HT-29 (cell line): ENCODE data around the gene SIGLEC1. TPM values are rescaled to one million over a fixed set of nuclear protein-coding genes. Genes with fewer than 3 reads are reported as not detected.
A peak's percentile ranks its signal among the peaks of the same experiment; 100 is the strongest.

Experiments
- DNase-seq: peaks from one replicate; pipeline ENCODE4 v3.0.0-alpha.2; 2015; ENCODE audit warnings: low spot score
- total RNA-seq: library from RNA; depleted of rRNA; stranded (reverse); fragments of >200 nt; shearing (Covaris generic); gene quantifications from 2 replicates; pipeline ENCODE4 v1.2.3, GENCODE V29; 2014

Gene SIGLEC1
- total RNA-seq, 1 experiment from 2014 or later = not detected

DNA sequence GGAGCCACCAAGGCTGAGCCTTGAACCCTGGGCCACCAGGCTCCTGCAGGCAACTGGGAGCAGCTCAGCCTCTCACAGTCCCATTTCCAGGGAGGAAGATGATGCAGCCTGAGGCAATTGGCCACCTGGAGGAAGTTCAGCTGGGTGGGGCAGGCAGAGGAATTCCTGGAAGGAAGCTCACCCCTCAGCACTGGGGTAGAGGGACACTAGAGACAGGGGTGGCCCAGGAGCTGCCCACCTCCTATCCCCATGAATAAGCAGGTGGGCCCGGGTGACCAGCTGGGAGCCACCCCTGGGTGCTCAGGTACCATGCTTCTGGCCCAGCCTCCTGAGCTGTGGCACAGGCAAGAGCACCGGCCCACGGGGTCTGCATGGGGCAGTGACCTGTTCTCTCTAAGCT is 16.5 kb upstream of the SIGLEC1 start:
- no peak for DNase-seq

DNA sequence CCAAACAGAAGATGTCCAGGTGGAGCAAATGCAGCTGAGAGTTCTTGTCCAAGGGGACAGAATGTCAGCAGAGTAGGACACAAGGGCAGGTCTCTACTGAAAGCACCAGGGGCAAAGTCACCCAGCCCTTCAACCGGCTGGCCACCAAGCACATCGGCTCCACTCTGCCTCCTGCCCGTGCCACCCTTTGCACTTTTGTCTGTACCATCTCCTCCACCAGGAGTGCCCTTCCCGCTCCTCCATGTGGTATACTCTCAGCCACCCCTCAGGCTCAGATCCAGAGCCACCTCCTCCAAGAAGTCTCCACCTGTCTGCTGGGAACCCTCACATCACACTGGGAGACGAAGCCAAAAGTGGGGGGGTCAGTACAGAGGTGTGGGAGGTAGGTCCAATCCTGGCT is 16.0 kb upstream of the SIGLEC1 start:
- no peak for DNase-seq

DNA sequence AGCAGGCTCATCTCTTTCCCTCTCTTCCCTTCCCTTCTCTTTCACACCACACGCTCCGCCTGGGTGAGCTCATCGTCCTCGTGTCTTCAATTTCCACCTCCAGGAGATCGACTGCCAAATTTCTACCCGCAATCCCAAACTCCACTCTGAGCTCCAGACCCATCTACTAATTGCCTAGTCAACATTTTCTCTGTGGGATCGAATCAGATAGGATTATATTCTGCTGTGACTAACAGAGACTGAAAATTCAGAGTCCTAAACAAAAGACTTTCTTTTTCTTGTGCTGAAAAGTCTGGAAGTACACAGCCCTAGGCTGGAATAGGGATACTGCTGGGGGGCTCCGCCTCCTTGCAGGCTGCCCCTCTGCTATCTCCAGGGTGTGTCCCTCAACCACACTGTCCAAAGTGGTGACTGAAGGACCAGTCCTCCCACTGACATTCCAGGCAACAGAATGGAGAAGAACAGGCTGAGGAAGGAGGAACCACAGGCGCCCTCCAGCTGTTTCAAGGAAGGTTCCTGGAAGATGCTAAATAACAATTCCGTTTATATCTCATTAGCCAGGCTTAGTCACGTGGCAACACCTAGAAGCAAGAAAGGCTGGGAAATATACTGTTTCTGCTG is 15.1 kb upstream of the SIGLEC1 start:
- DNase-seq = no peak

DNA sequence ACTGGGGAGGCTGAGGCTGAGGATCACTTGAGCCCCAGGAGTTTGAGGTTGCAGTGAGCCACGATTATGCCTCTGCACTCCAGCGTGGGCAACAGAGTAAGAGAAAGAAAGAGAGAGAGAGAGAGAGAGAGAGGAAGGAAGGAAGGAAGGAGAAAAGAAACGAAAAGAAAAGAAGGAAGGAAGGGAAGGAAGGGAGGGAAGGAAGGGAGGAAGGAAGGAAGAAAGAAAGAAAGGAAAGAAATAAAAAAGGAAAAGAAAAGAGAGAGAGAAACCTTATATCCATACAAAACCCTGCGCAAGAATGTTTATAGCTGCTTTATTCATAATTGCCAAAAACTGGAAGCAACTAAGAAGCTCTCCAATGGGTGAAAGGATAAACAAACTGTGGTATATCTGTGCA is 12.0 kb upstream of the SIGLEC1 start:
- DNase-seq = no peak

DNA sequence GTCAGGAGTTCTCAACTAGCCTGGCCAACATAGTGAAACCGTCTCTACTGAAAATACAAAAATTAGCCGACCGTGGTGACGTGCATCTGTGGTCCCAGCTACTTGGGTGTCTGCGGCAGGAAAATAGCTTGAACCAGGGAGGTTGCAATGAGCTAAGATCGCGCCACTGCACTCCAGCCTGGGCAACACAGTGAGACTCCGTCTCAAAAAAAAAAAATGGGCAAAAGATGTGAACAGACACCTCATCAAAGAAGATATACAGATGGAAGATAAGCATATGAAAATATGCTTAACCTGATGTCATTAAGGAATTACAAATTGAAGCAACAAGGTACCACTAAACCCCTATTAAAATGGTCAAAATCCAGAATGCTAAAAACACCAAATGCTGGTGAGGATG is 10.9 kb upstream of the SIGLEC1 start:
- no peak for DNase-seq

DNA sequence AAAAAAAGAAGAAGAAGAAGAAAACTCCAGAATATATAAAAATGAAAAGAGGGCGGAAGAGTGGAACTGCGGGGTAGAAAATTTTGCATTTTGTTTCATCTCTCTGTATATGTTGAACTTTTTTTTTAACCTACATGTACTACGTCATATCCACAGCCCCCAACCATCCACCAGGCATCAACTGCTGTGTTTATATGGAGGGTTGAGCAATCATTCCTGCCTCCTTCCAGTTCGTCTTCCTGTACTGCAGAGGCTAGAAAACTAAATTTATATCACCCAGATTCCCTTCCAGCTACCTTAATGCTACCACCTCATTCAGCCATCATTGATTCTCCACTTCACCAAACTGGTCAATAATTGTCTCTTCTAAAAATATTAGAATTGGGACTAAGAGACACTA is 9.5 kb upstream of the SIGLEC1 start:
- no peak for DNase-seq

DNA sequence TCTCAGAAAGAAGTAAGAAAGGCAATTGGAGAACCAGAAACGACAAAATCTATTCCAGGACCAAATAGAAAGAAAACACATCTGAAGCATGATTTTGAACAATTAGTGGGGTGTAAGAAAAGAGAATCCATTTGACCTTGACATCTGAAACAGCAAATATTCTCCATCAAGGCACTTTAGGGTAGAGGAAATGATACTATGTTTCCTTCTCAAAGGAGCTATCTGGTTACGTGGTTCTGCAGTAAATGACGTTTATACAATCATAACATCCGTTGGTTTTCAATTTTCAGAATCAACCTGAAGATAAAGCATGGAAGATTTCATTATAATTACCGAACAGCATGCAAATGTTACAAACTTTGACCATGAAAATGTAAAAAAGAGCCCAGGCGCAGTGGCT is 8.2 kb upstream of the SIGLEC1 start:
- DNase-seq = no peak

DNA sequence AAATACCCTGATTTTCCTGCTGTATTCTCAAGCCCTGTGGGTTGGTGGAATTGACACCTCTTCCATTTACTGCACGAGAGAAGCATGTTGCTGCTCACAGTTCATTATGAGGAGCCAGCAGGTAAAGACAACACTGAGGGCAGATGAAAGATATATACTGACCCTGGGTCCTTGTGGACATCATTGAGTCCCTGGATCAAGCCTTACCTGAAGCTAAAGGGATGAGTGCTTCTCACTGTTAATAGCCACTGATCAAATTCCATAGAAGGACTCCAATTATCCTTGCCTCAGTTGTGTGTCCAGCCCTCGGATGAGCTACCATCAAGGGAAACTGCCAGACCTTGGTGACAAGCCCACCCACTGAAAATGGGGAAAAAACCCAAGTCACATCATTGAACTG is 7.7 kb upstream of the SIGLEC1 start:
- no peak for DNase-seq

DNA sequence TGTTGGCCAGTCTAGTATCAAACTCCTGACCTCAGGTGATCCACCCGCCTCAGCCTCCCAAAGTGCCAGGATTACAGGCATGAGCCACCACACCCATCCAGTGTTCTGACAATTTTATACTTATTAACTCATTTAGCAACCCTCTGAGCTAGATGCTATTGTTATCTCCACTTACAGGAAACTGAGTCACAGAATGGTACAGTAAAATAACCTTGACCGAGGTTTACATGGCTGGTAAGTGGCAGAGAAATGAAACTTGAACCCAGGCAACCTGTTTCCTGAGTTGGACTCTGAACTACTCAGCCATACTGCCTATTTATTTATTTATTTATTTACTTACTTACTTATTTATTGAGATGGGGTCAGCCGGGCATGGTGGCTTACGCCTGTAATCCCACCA is 6.6 kb upstream of the SIGLEC1 start:
- no peak for DNase-seq

DNA sequence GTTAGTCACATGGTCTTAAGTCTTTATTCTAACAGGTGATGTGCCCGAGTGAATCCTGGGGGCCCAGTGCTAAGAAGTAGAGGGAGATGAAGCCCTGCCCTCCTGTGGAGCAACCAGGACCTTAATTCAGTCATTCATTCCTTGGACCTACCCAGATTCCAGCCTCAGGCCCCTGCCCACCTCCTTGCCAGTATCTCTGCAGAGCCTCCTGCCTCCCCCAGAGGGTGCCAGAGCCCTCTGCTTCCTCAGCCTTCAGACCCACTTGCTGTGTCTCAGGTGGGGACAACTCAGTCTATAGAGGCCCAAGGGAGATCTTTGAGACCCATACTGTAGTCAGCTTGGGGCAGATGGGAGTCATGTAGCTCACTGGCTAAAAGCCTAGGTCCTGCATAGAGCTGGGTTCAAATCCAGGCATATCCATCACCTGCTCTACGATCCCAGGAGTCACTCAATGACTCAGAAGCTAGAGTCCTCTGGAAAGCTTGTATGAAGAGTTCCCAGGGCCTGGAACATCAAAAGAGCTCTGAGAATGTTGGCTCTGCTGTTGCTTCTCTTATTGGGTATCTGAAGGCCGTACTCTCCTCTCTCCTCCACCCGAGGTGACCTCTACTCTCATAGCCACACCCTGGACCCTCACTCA is 3.9 kb upstream of the SIGLEC1 start:
- DNase-seq = peak; percentile 67

DNA sequence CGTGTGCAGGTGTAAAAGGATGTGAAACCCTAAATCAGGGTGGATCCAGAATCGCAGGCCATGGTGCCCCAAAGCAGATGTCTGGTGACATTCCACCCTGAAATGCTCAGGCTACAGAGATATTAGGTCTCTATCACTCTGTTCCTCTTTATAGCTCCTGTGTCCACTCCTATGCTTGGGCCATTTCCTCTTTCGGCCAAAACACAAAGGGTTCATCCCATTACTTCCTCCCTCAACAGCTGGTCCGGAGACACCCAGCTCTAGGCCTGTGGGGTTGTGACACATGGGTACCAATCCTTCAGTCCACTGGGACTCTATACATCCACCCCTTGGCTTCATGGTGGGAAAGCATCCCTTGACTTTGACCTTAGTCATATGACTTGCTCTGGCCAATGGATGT is 1.7 kb upstream of the SIGLEC1 start:
- DNase-seq = no peak

DNA sequence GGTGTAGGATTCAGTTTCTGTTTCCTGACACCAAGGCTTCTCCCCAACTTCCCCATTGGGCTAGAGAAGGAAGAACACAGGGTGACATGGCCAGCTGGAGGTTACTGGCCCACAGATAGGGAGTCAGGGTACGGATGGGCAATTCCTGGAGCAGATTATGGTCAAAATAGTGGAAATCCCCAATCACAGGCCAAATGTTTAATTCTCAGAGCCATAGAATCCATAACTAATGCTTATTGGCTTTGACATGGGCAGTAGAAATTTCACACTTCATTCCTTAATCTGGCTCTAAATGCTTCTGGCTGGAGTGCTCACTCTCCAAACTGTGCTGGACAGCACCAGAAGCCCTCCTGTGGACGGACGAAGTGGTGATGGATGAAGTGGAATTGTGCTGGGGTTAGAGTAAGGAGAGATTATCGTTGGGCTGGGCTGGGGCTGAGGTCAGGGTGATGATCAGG is 887 bp downstream of the SIGLEC1 start:
- DNase-seq = no peak

DNA sequence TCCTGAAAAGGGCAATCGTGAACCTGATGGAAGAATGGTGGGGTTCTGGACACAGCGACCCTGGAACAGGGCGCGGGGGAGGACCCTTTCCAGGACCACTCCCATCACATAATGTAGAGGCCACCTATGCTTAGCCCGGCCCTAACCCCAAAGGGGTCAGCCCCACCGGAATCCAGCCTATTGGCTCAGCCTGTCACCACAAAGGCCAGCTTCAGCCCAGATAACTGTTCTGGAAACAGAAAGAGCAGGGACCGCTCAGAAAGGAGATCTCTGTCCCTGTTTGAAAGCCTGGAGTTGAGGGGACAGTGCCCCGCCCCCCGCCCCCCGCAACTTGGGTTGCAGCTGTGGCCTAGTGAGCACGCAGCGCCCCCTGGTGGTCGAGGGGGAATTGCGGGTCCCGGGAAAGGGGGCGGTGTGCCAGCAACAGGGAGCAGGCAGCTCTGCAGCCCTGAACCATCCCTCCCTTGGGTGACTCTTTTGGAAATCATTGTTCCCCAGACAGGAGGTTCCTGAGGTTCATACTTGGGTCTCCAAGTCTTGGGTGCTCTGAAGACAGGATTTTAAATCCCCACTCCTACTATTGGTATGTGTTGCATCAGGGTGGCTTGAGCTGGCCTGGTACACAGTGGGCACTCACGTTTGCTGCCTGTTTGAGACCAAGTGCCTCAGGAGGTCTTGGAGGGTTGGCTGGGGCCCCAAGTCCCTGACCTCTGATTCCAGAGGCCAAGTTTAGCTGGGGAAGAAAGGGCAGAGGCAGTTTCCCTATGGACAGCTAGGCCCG is 1.5 kb downstream of the SIGLEC1 start:
- peak; percentile 65 for DNase-seq

DNA sequence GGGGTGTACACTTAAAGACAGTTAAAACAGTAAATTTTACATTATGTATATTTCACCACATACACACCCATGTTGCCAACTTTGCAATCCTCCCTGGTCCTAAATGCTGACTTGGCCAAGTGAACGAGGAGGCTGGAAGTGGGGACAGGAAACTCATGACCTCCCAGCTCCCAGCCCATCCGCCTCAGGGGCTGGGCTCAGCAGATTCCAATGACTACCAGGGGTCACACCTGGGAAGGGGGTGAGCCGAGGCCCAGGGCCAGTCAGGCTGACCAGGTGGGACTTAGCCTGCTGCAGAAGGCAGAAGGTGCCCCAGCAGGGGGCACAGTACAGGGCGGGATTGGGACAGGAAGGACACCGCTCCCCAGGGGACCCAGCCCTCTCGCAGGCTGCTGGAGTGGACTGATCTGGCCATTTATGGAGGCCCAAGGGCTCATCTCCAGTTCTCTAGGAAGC is 2.4 kb downstream of the SIGLEC1 start:
- DNase-seq = no peak

DNA sequence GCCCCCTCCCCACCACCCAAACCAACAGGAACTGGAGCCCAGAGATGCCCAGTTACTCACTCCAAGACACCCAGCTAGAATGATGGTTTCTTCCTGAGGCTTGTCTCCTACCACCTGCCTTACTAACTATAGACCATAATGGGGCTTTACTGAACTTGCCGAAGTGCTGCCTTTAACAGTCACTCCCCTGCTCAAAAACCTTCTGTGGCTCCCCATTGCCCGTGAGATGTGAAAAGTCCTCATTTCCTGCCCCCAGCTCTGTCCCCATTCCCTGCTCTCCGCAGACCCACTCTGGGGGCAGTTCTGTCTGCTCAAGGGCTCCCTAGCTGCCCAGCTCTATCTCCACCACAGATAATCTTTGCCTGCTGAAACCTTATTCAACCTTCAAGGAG is 4.9 kb downstream of the SIGLEC1 start:
- DNase-seq = no peak

DNA sequence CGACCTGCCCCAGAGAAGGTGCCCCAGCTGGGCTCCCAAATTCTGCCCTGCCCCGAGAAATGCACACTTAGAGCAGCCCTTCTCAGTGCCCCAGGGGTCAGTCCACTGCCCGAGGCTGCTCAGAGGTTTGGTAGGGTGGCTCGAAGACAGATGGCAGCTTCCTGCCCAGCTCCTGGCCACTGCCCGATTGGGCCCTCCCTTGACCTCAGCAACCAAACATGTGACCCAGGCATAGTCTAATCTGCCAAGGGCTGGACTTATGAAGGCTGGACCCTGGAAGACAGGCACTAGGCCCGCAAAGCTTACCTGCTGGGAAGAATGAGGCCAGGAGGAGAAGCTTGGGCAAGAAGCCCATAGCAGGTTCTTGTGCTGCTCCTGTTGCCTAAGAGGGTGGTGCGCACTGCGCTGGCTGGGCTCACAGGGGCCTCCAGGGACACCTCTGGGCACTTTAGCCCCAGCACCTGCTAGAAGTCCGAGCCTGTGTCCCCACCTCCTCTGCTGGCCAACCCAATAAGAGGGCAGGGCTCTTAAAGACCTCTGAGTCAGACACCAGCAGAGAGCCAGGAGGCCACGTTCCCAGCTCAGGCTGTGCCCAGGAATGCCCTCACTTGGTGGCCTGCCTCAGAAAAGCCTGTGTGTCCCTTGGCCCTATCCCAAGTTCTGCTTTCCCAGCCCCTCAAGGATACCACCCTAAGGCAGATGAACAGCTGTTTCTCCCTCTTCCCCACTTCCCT is 5.5 kb downstream of the SIGLEC1 start:
- no peak for DNase-seq

DNA sequence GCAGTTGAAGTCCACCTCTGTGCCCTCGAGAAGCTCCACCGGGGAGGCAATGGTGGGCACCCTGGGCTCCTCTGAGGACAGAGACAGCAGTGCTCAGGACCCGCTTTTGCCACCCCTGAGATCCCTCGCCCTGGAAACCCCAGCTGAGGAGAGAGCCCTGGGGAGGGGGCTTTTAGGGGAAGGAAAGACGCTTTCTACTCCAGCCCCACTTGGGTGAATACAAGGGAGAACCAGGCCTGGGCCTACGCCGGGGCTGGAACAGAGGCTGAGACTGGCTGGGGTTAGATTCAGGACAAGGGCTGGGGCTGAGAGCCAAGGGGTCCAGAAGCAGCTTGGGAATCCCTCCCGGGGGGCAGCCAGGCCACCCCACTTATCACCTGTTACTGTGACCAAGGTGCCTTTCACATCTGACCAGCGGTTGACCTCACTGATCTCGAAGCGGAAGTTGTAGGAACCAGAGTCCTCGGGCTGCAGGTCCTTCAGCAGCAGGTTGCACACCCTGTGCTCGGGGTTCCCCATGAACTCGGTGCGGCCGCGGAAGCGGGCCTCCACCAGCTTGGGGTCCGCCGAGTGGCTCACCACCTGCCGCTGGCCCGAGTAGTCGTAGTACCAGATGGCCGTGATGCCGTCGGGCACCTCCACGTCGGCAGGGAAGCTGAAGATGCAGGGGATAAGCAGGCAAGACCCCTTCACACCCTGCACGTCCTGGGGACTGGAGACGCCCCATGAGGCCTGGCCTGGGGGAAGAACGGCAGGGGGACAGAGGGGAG is 6.2 kb downstream of the SIGLEC1 start:
- DNase-seq = no peak

DNA sequence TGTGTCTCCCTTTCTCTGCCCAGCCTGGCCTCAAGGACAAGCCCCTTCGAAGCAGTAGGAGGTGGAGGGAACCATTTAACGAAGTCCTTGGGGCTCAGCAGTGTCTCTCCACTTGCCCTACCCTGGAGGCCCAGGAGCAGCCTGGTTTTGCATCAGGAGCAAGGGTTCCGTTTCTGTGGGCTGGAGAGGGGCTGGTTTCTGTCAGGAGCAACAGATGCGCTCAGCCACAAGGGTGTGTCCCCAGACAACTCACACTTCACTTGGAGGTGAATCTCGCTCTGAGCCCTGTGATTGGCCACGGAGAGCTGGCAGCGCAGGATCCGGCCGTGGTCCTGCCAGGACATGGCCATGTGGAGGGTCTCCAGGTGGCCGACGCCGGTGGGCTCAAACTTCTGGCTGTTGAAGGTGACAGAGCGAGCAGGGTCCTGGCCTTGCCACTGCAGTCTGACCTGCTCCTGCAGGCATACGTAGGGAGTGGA is 6.9 kb downstream of the SIGLEC1 start:
- no peak for DNase-seq

DNA sequence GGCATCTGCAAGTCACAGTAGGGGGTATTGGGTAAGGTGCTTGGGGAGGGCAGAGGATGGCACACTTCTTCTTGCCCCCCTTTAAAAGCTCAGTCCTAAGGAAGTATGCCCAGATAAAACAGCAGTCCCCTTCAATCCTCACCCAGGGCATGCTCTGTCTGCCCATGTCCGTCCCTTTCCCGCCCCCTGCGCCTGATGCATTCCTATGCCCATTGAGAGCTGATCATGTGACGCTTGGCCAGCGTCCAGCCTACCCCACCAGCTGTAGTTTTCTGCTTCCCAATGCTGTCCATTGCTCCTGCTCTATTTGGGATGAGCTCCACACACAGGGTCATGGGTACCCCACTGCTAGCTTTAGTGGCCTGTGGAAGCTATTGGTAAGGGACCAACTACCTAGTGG is 8.3 kb downstream of the SIGLEC1 start:
- DNase-seq = no peak

DNA sequence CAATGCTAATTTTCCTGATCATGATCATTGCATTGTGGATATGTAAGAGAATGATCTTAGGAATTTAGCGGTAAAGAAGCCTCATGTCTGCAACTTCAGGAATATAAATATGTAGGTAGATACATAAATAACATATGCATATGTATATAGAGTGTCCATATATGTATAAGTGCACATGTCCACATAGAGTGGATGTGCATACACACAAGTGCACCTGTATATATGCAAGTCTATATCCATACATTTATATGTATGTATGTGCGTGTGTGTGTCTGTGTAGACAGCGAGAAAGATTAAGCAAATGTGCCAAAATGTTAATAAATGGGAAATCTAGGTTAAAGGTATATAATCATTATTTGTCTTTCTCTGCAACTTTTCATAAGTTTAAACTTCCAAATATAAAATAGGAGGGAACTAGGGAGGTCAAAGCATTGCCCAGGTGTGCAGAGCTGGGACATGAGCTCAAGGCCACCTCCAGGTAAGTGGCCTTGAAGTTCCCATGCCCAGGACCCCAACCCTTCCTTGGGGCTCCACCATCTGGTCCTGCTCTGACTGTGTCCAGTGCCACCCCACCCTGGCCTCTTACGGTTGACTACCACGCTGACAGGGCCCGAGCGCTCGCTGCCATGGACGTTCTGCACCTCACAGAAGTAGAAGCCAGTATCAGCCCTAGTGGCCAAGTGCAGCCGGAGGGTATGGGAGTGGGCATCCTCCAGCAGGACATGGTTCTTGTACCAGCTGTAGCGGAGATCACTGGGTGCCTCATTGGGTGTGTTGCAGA is 9.6 kb downstream of the SIGLEC1 start:
- DNase-seq = no peak
